Measurements from ENCODE around the gene PPP1R11.

DNA sequence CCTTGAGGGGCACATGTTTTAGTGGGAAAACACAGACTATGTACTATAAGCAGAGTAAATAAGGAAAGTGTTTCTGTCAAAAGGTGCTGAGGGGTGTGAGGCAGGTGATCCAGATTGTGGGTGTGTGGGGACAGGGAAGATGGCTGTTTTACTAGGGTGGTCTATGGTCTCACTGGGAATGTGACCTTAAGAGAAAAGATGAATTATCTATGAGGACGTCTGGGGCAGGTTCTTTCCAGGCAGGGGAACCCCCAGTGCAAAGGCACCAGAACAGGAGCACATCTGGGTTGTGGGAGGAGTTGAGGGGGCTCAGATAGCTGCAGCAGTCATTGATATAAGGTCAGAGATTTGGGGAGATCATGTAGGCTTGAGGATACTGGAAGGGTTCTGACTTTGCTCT is 24.1 kb upstream of the PPP1R11 start:
- TF ChIP-seq, protein P1, sequence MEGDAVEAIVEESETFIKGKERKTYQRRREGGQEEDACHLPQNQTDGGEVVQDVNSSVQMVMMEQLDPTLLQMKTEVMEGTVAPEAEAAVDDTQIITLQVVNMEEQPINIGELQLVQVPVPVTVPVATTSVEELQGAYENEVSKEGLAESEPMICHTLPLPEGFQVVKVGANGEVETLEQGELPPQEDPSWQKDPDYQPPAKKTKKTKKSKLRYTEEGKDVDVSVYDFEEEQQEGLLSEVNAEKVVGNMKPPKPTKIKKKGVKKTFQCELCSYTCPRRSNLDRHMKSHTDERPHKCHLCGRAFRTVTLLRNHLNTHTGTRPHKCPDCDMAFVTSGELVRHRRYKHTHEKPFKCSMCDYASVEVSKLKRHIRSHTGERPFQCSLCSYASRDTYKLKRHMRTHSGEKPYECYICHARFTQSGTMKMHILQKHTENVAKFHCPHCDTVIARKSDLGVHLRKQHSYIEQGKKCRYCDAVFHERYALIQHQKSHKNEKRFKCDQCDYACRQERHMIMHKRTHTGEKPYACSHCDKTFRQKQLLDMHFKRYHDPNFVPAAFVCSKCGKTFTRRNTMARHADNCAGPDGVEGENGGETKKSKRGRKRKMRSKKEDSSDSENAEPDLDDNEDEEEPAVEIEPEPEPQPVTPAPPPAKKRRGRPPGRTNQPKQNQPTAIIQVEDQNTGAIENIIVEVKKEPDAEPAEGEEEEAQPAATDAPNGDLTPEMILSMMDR (conservative IDR thresholded peaks at IDR 0.05 in 1 of 2, IDR thresholded peaks at IDR 0.05 in 1 of 2; ENCODE audit: extremely low read depth in 1 of 2, insufficient read depth in 1 of 2, low read depth in 1 of 2, low read length in 2 of 2) = no peak
- TF ChIP-seq EZH2 (IDR thresholded peaks at IDR 0.05; ENCODE audit: borderline replicate concordance, low read length) = no peak

Data from mammary epithelial cell (primary cell).